ENCODE data around the gene CYP4X1.
A peak's percentile ranks its signal among the peaks of the same experiment; 100 is the strongest.
"Not testable (repeated sequence)": the region's sequence is repeated elsewhere in the genome, so short reads cannot be mapped to it uniquely, and the experiment has no call there.

The CYP4X1 gene

DNA sequence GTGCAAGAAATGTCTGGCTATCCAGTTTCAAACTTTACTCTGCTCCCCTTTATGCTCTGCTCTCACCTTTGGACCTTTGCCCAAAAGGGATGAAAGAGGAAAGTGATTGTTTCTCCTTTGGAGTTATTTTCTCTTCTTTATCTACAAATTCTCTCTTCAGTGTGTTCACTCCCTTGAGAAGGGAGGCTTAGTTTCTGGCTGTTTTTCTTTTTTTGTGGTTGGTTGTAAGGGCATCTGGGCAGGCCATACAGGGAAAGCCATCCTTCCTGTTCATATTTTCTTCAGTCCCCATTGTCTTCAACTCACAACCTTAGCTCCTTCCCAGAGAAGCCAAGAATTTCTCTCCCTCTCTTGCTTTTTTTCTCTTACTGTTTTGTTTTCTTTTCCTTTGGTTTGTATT lies 46.0 kb downstream of the CYP4X1 start:
- not testable (repeated sequence) for DNase-seq (ENCODE audit: low spot score)

DNA sequence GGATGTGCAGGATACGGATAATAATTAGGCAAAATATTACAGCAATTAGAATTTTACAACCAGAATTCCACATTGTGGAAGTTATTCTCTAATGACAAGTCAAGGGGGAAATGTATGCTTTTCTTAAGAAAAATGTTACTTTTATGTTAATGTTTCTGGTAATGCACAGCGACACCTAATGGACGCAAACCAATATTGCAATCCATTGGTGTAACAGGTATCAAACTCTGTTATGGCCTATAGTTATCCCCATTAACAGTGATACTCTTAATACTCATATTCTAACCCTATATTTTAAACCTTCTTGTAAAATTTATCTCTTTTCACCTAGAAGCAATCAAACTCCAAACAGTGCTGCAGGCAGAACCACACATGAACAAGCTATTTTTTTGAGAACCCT lies 65.9 kb downstream of the CYP4X1 start:
- peak; percentile 11 for DNase-seq (ENCODE audit: low spot score)

GRCh38 chr1:47091476-47091875 lies 68.0 kb downstream of the CYP4X1 start:
- DNase-seq (ENCODE audit: low spot score), result not testable (repeated sequence)

Data from cerebellar cortex (tissue), 1 donor.